SK-N-SH treated with all-trans-retinoic acid at 6 μM for 48 hours (cell line): ENCODE measurements around the gene RSAD2.

Source experiments
- ATAC-seq: fragments of 200-7000 bp; cut with Tn5 transposase; 3 replicates; pipeline ENCODE4 v1.9.1; 2020; ENCODE audit warnings: mild to moderate bottlenecking, moderate library complexity
- ARNTL ChIP-seq: fragments of 450-650 bp; formaldehyde crosslinking; IDR thresholded peaks from 2 replicates; pipeline ENCODE4 v1.5.0; 2020; ENCODE audit warnings: low read depth, mild to moderate bottlenecking, moderate library complexity, borderline replicate concordance
- BACH2 ChIP-seq: fragments of 250-450 bp; sonication (Bioruptor Pico); IDR thresholded peaks from 2 replicates; pipeline ENCODE4 v1.9.0; 2021; ENCODE audit warnings: mild to moderate bottlenecking, borderline replicate concordance
- CSDC2 ChIP-seq: fragments of 250-450 bp; sonication (Bioruptor Pico); IDR thresholded peaks from 2 replicates; pipeline ENCODE4 v1.5.0; 2020; ENCODE audit warnings: mild to moderate bottlenecking, moderate library complexity
- RARB ChIP-seq: fragments of 250-450 bp; sonication (Bioruptor Pico); IDR thresholded peaks from 2 replicates; pipeline ENCODE4 v1.8.0; 2021; ENCODE audit warnings: mild to moderate bottlenecking, moderate library complexity
- SNAI2 ChIP-seq: fragments of 250-450 bp; sonication (Bioruptor Pico); IDR thresholded peaks from 2 replicates; pipeline ENCODE4 v1.5.0; 2020; ENCODE audit warnings: mild to moderate bottlenecking, moderate library complexity
- TCF4 ChIP-seq: fragments of 250-450 bp; sonication (Bioruptor Pico); IDR thresholded peaks from 2 replicates; pipeline ENCODE4 v1.8.0; 2021; ENCODE audit warnings: mild to moderate bottlenecking, moderate library complexity, borderline replicate concordance
- TOX ChIP-seq: fragments of 250-450 bp; sonication (Bioruptor Pico); IDR thresholded peaks from 2 replicates; pipeline ENCODE4 v1.8.0; 2021; ENCODE audit warnings: mild to moderate bottlenecking, moderate library complexity, borderline replicate concordance
- ZC3H10 ChIP-seq: fragments of 250-450 bp; sonication (Bioruptor Pico); IDR thresholded peaks from 2 replicates; pipeline ENCODE4 v1.5.1; 2021; ENCODE audit warnings: mild to moderate bottlenecking, moderate library complexity
- ZFP3 ChIP-seq: fragments of 250-450 bp; sonication (Bioruptor Pico); IDR thresholded peaks from 2 replicates; pipeline ENCODE4 v1.5.0; 2020; ENCODE audit warnings: mild to moderate bottlenecking, moderate library complexity
- ZFP30 ChIP-seq: fragments of 450-650 bp; formaldehyde crosslinking; IDR thresholded peaks from 2 replicates; pipeline ENCODE4 v1.5.0; 2022; ENCODE audit warnings: mild to moderate bottlenecking, moderate library complexity
- ZNF70 ChIP-seq: fragments of 450-650 bp; formaldehyde crosslinking; IDR thresholded peaks from 2 replicates; pipeline ENCODE4 v1.5.0; 2020; ENCODE audit warnings: mild to moderate bottlenecking, moderate library complexity
- ZNF8 ChIP-seq: fragments of 450-650 bp; formaldehyde crosslinking; IDR thresholded peaks from 2 replicates; pipeline ENCODE4 v1.5.0; 2020; ENCODE audit warnings: mild to moderate bottlenecking, moderate library complexity
- TF ChIP-seq, protein P1 (sequence below): fragments of 250-450 bp; sonication (Bioruptor Pico); IDR thresholded peaks from 2 replicates; pipeline ENCODE4 v1.5.0; 2020; ENCODE audit warnings: mild to moderate bottlenecking, moderate library complexity
- TF ChIP-seq, protein P2 (sequence below): fragments of 250-450 bp; sonication (Bioruptor Pico); IDR thresholded peaks from 2 replicates; pipeline ENCODE4 v1.8.0; 2021; ENCODE audit warnings: low read depth, mild to moderate bottlenecking, moderate library complexity, borderline replicate concordance
- TF ChIP-seq, protein P3 (sequence below): fragments of 250-450 bp; sonication (Bioruptor Pico); IDR thresholded peaks from 2 replicates; pipeline ENCODE4 v1.8.0; 2020; ENCODE audit warnings: mild to moderate bottlenecking, moderate library complexity, borderline replicate concordance
- TF ChIP-seq, protein P4 (sequence below): fragments of 250-450 bp; sonication (Bioruptor Pico); IDR thresholded peaks from 2 replicates; pipeline ENCODE4 v1.5.1; 2020; ENCODE audit warnings: low read depth, mild to moderate bottlenecking, moderate library complexity
- TF ChIP-seq, protein P5 (sequence below): fragments of 250-450 bp; sonication (Bioruptor Pico); IDR thresholded peaks from 2 replicates; pipeline ENCODE4 v1.5.1; 2021; ENCODE audit warnings: mild to moderate bottlenecking, moderate library complexity

RSAD2 gene

DNA sequence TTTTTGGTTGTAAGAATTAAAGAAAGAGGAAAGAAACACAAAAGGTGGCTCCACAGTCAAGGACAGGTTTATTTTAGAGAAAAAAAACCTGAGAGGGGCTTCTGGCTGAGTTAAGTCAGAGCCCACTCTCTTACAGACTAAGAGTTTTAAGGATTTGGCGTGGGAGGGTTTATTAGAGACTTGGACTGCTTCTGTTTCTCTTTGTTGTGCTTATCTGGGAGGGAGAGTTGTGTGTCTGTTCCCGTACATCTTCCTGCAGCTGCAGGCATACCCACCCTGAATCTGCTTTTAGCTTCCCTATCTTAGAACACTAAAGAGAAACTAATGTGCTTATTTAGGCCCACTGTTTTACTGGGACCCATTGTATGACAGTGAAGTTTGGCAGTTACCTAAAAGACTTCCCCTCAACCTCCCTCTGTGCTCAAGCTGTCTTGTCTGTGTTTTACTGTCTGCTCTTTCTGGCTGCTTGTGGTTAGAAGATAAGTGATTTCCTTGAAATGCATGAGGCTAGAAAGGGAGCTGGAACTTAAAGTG lies 2.7 kb downstream of the RSAD2 start:
- ATAC-seq, result no peak
- TF ChIP-seq, protein P1, sequence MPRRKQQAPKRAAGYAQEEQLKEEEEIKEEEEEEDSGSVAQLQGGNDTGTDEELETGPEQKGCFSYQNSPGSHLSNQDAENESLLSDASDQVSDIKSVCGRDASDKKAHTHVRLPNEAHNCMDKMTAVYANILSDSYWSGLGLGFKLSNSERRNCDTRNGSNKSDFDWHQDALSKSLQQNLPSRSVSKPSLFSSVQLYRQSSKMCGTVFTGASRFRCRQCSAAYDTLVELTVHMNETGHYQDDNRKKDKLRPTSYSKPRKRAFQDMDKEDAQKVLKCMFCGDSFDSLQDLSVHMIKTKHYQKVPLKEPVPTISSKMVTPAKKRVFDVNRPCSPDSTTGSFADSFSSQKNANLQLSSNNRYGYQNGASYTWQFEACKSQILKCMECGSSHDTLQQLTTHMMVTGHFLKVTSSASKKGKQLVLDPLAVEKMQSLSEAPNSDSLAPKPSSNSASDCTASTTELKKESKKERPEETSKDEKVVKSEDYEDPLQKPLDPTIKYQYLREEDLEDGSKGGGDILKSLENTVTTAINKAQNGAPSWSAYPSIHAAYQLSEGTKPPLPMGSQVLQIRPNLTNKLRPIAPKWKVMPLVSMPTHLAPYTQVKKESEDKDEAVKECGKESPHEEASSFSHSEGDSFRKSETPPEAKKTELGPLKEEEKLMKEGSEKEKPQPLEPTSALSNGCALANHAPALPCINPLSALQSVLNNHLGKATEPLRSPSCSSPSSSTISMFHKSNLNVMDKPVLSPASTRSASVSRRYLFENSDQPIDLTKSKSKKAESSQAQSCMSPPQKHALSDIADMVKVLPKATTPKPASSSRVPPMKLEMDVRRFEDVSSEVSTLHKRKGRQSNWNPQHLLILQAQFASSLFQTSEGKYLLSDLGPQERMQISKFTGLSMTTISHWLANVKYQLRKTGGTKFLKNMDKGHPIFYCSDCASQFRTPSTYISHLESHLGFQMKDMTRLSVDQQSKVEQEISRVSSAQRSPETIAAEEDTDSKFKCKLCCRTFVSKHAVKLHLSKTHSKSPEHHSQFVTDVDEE (CRISPR knock-in tag), result no peak
- no peak for TF ChIP-seq ZNF70 (CRISPR knock-in tag)
- no peak for TF ChIP-seq CSDC2 (CRISPR knock-in tag)
- TF ChIP-seq, protein P2, sequence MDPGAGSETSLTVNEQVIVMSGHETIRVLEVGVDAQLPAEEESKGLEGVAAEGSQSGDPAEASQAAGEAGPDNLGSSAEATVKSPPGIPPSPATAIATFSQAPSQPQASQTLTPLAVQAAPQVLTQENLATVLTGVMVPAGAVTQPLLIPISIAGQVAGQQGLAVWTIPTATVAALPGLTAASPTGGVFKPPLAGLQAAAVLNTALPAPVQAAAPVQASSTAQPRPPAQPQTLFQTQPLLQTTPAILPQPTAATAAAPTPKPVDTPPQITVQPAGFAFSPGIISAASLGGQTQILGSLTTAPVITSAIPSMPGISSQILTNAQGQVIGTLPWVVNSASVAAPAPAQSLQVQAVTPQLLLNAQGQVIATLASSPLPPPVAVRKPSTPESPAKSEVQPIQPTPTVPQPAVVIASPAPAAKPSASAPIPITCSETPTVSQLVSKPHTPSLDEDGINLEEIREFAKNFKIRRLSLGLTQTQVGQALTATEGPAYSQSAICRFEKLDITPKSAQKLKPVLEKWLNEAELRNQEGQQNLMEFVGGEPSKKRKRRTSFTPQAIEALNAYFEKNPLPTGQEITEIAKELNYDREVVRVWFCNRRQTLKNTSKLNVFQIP (CRISPR knock-in tag), result no peak
- TF ChIP-seq, protein P3, sequence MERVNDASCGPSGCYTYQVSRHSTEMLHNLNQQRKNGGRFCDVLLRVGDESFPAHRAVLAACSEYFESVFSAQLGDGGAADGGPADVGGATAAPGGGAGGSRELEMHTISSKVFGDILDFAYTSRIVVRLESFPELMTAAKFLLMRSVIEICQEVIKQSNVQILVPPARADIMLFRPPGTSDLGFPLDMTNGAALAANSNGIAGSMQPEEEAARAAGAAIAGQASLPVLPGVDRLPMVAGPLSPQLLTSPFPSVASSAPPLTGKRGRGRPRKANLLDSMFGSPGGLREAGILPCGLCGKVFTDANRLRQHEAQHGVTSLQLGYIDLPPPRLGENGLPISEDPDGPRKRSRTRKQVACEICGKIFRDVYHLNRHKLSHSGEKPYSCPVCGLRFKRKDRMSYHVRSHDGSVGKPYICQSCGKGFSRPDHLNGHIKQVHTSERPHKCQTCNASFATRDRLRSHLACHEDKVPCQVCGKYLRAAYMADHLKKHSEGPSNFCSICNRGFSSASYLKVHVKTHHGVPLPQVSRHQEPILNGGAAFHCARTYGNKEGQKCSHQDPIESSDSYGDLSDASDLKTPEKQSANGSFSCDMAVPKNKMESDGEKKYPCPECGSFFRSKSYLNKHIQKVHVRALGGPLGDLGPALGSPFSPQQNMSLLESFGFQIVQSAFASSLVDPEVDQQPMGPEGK (CRISPR knock-in tag), result no peak
- TF ChIP-seq BACH2 (CRISPR knock-in tag), result no peak
- TF ChIP-seq ZFP30 (CRISPR knock-in tag), result no peak
- no peak for TF ChIP-seq ZNF8 (CRISPR knock-in tag)

DNA sequence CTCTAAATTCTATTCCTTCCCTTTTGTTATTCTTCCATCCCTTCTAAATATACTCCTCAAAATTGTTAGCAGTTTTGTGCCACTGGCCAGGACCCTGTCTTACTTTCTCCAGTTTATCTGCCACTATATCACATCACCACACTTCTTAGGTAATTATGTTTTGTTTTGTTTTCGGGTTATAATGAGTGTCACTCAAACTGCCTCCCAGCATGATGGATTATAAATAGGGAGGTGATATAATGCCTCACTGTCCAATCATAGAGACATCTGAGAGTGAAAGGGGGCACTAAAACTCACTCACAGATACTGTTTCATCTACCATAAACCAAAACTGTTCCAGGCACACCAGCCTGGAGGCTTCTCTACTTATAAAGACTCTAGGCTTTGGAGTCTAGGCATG lies 3.5 kb downstream of the RSAD2 start:
- TF ChIP-seq ZC3H10 (CRISPR knock-in tag), result no peak
- no peak for TF ChIP-seq ZNF8 (CRISPR knock-in tag)
- ATAC-seq, result no peak

DNA sequence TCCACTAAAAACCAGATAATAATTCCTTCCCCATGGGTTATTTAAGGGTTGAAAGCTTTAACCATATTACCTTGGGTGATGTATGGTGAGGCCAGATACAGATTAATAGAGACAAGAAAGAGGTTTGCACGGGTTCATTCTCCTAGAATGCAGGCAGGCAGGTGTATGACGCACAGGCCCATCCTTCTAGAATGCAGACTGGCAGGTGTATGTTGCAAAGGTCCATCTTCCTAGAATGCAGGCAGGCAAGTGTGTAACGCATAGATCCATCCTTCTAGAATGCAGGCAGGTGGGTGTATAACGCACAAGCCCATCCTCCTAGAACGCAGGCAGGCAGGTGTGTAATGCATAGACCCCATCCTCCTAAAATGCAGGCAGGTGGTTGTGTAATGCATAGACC lies 3.9 kb downstream of the RSAD2 start:
- TF ChIP-seq TOX (CRISPR knock-in tag), result no peak
- TF ChIP-seq ZFP3 (CRISPR knock-in tag), result no peak
- TF ChIP-seq RARB (CRISPR knock-in tag), result no peak
- no peak for TF ChIP-seq ZNF8 (CRISPR knock-in tag)
- TF ChIP-seq ZNF70 (CRISPR knock-in tag), result no peak
- no peak for TF ChIP-seq ARNTL (CRISPR knock-in tag)
- TF ChIP-seq, protein P3 (CRISPR knock-in tag), result no peak
- TF ChIP-seq ZC3H10 (CRISPR knock-in tag), result no peak
- TF ChIP-seq, protein P4, sequence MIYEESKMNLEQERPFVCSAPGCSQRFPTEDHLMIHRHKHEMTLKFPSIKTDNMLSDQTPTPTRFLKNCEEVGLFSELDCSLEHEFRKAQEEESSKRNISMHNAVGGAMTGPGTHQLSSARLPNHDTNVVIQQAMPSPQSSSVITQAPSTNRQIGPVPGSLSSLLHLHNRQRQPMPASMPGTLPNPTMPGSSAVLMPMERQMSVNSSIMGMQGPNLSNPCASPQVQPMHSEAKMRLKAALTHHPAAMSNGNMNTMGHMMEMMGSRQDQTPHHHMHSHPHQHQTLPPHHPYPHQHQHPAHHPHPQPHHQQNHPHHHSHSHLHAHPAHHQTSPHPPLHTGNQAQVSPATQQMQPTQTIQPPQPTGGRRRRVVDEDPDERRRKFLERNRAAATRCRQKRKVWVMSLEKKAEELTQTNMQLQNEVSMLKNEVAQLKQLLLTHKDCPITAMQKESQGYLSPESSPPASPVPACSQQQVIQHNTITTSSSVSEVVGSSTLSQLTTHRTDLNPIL, result no peak
- TF ChIP-seq, protein P1 (CRISPR knock-in tag), result no peak
- no peak for TF ChIP-seq CSDC2 (CRISPR knock-in tag)
- TF ChIP-seq, protein P2 (CRISPR knock-in tag), result no peak
- no peak for TF ChIP-seq SNAI2 (CRISPR knock-in tag)
- TF ChIP-seq, protein P5, sequence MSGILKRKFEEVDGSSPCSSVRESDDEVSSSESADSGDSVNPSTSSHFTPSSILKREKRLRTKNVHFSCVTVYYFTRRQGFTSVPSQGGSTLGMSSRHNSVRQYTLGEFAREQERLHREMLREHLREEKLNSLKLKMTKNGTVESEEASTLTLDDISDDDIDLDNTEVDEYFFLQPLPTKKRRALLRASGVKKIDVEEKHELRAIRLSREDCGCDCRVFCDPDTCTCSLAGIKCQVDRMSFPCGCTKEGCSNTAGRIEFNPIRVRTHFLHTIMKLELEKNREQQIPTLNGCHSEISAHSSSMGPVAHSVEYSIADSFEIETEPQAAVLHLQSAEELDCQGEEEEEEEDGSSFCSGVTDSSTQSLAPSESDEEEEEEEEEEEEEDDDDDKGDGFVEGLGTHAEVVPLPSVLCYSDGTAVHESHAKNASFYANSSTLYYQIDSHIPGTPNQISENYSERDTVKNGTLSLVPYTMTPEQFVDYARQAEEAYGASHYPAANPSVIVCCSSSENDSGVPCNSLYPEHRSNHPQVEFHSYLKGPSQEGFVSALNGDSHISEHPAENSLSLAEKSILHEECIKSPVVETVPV (CRISPR knock-in tag), result no peak
- no peak for TF ChIP-seq TCF4
- no peak for TF ChIP-seq ZFP30 (CRISPR knock-in tag)
- TF ChIP-seq, all 23 proteins: peak for 0
- no peak for ATAC-seq
